Measurements from ENCODE around the gene ERH. TPM values are rescaled to one million over a fixed set of nuclear protein-coding genes. Genes with fewer than 3 reads are reported as not detected.

The ERH gene
- total and polyA plus RNA-seq, 10 of the 15 experiments (the other 5 are each of a cell fraction or from before 2014, with no cell fraction given): 255 to 852 (median 382) TPM

- no TSS peak for BruUV-seq (replicated peaks)
- WGBS (ENCODE audit: insufficient coverage, insufficient replicate concordance, low lambda C conversion rate, missing lambda C conversion rate): 28% methylated on average over 7 of the region's 7 CpGs
- H3K4me2 ChIP-seq (ENCODE audit: control insufficient read depth, insufficient read depth): no peak overlapping the region
- no peak overlapping the region for H3K4me3 ChIP-seq
- no peaks in the 10 kb centered on the region for H3K36me3 ChIP-seq (ENCODE audit: control insufficient read depth in 2 of 2, insufficient read depth in 2 of 2, low read length in 1 of 2)
- ChIA-PET SMC1A (ENCODE audit: uncharacterized antibody, unreplicated experiment) (interaction anchor here (0.6 to 3.9 kb wide), 13 partner anchors 9 to 755 kb away, joined by 3 to 21 read pairs (median 4); no protein-coding TSS in a partner anchor), POLR2A (interaction anchor here (0.6 to 3.6 kb wide), 6 partner anchors 14 to 41 kb away, joined by 3 to 23 read pairs (median 6); partner anchors contain the start of genes ERH and SLC39A9), CTCF (interaction anchor here (0.6 to 4.1 kb wide), 8 partner anchors 9 to 222 kb away, joined by 3 to 23 read pairs (median 4); no protein-coding TSS in a partner anchor), RAD21 (ENCODE audit: unreplicated experiment) (interaction anchor here (0.6 to 11.5 kb wide), 9 partner anchors 9 to 118 kb away, joined by 3 to 143 read pairs (median 4); partner anchors contain the start of genes ERH and SLC39A9)
- DNase-seq (ENCODE audit: low read depth, low spot score) (no peak), FAIRE-seq (no peak), ATAC-seq (peak; percentile 63)
- intact Hi-C loops (cut with micrococcal nuclease; ENCODE audit: unreplicated experiment): loop anchor here (5.0 kb wide), 1 partner anchor 118 kb away; no protein-coding TSS in a partner anchor
- H3K27ac ChIP-seq (ENCODE audit: control insufficient read depth, insufficient read depth): no peak overlapping the region
- H3K9me3 ChIP-seq (replicated peaks; ENCODE audit: control insufficient read depth, insufficient read depth, low read length): no peaks in the 10 kb centered on the region
- H3K79me2 ChIP-seq (ENCODE audit: control insufficient read depth, insufficient read depth, low read length): no peaks in the 10 kb centered on the region
- peak overlapping the region; percentile 6 for H2AFZ ChIP-seq (ENCODE audit: control insufficient read depth, low read depth, low read length)
- peaks cover 23% of the 10 kb centered on the region for H3K4me1 ChIP-seq (ENCODE audit: control insufficient read depth, insufficient read depth, low read length)
- H3K9ac ChIP-seq (ENCODE audit: control insufficient read depth, insufficient read depth, low read length): no peak overlapping the region
- in situ Hi-C loops (cut with MboI): no loop called here
- H3K27me3 ChIP-seq (replicated peaks in 1 of 2; ENCODE audit: control insufficient read depth in 2 of 2, insufficient read depth in 2 of 2, low read length in 1 of 2): no peaks in the 10 kb centered on the region
- no peaks in the 10 kb centered on the region for H4K20me1 ChIP-seq (ENCODE audit: control insufficient read depth, insufficient read depth)
- TF ChIP-seq ZBTB33 (IDR thresholded peaks at IDR 0.05) (no peak), EP300 (IDR thresholded peaks at IDR 0.05; ENCODE audit: borderline replicate concordance in 1 of 2, control insufficient read depth in 1 of 2, low read depth in 2 of 2, low read length in 2 of 2) (0 out of 4 replicates have a peak, but pooled peaks of 1 of the 2 experiments have one; percentile 16), SKIL (IDR thresholded peaks at IDR 0.05; ENCODE audit: low read depth, poor library complexity, severe bottlenecking) (peak; percentile 29), PKNOX1 (IDR thresholded peaks at IDR 0.05) (peak; percentile 77), RUNX3 (IDR thresholded peaks at IDR 0.05; ENCODE audit: low read length) (no peak), ASH2L (IDR thresholded peaks at IDR 0.05; ENCODE audit: borderline replicate concordance, low read depth) (no peak), ZNF687 (IDR thresholded peaks at IDR 0.05) (peak; percentile 99), USF2 (IDR thresholded peaks at IDR 0.05; ENCODE audit: borderline replicate concordance, low read depth, low read length) (peak; percentile 72), MAX (IDR thresholded peaks at IDR 0.05; ENCODE audit: low read depth, low read length) (peak; percentile 83), ZNF24 (IDR thresholded peaks at IDR 0.05) (peak; percentile 91)
Measured at GRCh38 chr14:69360438-69361108, 37.5 kb downstream of the ERH start.
